B cell (primary cell): ENCODE measurements around the gene BATF2. TPM values are rescaled to one million over a fixed set of nuclear protein-coding genes. Genes with fewer than 3 reads are reported as not detected.
A peak's percentile ranks its signal among the peaks of the same experiment; 100 is the strongest.
"Not testable (repeated sequence)": the region's sequence is repeated elsewhere in the genome, so short reads cannot be mapped to it uniquely, and the experiment has no call there.

Source experiments
- ATAC-seq: fragments of 200-7000 bp; cut with Tn5 transposase; one replicate; pipeline ENCODE4 v1.10.0; 2021; ENCODE audit warnings: low read depth, mild to moderate bottlenecking, moderate number of reproducible peaks, moderate library complexity
- CTCF ChIA-PET: fragments of 350-600 bp; sonication (Branson Sonifier 250); formaldehyde crosslinking; loops from one replicate; lab custom pipeline; 2021; ENCODE audit warnings: antibody characterized with exemption, inconsistent platforms; lab: Charles Lee
- POLR2A ChIA-PET: fragments of 350-600 bp; sonication (Branson Sonifier 250); formaldehyde crosslinking; loops from one replicate; lab custom pipeline; 2021; ENCODE audit warnings: antibody characterized with exemption; lab: Charles Lee
- DNase-seq: peaks from one replicate; pipeline ENCODE4 v3.0.0; 2013
- H2AFZ ChIP-seq: 2 replicates; pipeline ENCODE4 v1.6.1; 2012; ENCODE audit warnings: mild to moderate bottlenecking, low read depth, low read length; ENCODE audit not compliant: insufficient read depth, poor library complexity, severe bottlenecking
- H3K27ac ChIP-seq, 2 donors: 1 replicate in 1 of 2; 2 replicates in 1 of 2; pipeline ENCODE4 v1.5.1; 2012 to 2013; ENCODE audit warnings: low read length in 2 of 2, mild to moderate bottlenecking in 2 of 2, moderate library complexity in 1 of 2
- H3K27me3 ChIP-seq, 4 experiments: fragments of 200-600 bp in 1 of 4; sonication (generic) in 1 of 4; replicated peaks in 1 of 4; 1 replicate in 2 of 4; 2 replicates in 2 of 4; pipeline versions ENCODE4 v1.6.1 to v1.7.0; 2013 to 2016; ENCODE audit warnings: low read length in 3 of 4, mild to moderate bottlenecking in 2 of 4, mixed read lengths in 1 of 4, moderate library complexity in 1 of 4; ENCODE audit not compliant: insufficient read depth in 4 of 4, control insufficient read depth in 3 of 4; ENCODE audit errors: control extremely low read depth in 1 of 4
- H3K36me3 ChIP-seq, 2 experiments: replicated peaks in 1 of 2; 1 replicate in 1 of 2; 2 replicates in 1 of 2; pipeline versions ENCODE4 v1.6.1 to v1.7.1; 2013; ENCODE audit warnings: low read length in 1 of 2; ENCODE audit not compliant: insufficient read depth in 2 of 2, control insufficient read depth in 1 of 2; ENCODE audit errors: control extremely low read depth in 1 of 2, extremely low read depth in 1 of 2
- H3K4me1 ChIP-seq, 2 donors: fragments of 200-600 bp in 1 of 2; sonication (generic) in 1 of 2; 1 replicate in 1 of 2; 2 replicates in 1 of 2; pipeline versions ENCODE4 v1.5.1 to v1.6.1; 2013 to 2017; ENCODE audit warnings: low read length in 2 of 2; ENCODE audit not compliant: control insufficient read depth in 2 of 2, insufficient read depth in 2 of 2
- H3K4me2 ChIP-seq: replicated peaks from 2 replicates; pipeline ENCODE3; 2012; ENCODE audit warnings: mild to moderate bottlenecking, low read depth, low read length; ENCODE audit not compliant: poor library complexity, severe bottlenecking
- H3K4me3 ChIP-seq, 5 experiments: fragments of 200-600 bp in 1 of 5; sonication (generic) in 1 of 5; 1 replicate in 3 of 5; 2 replicates in 2 of 5; pipeline versions ENCODE4 v1.5.1 to v1.7.0; 2011 to 2016; ENCODE audit warnings: low read length in 4 of 5, mild to moderate bottlenecking in 4 of 5, low read depth in 2 of 5, control low read depth in 1 of 5, moderate library complexity in 1 of 5; ENCODE audit not compliant: insufficient read depth in 1 of 5; ENCODE audit errors: control extremely low read depth in 1 of 5, extremely low read depth in 1 of 5
- H3K79me2 ChIP-seq: fragments of 200-600 bp; sonication (generic); one replicate; pipeline ENCODE4 v1.6.0; 2016; ENCODE audit warnings: low read length; ENCODE audit not compliant: control insufficient read depth, insufficient read depth
- H3K9ac ChIP-seq: fragments of 200-600 bp; sonication (generic); 2 replicates; pipeline ENCODE4 v1.6.1; 2017; ENCODE audit warnings: mild to moderate bottlenecking, low read length, moderate library complexity
- H3K9me3 ChIP-seq, 3 donors: one replicate each; pipeline versions ENCODE4 v1.6.1 to v1.7.1; 2013; ENCODE audit warnings: low read length in 2 of 3; ENCODE audit not compliant: control insufficient read depth in 2 of 3, insufficient read depth in 1 of 3; ENCODE audit errors: control extremely low read depth in 1 of 3
- H4K20me1 ChIP-seq: 2 replicates; pipeline ENCODE4 v1.6.0; 2012; ENCODE audit warnings: mild to moderate bottlenecking, low read length; ENCODE audit not compliant: insufficient read depth, control insufficient read depth, poor library complexity, severe bottlenecking
- H3K27ac Mint-ChIP-seq: one replicate; pipeline ENCODE4 v1.8.0; 2021; ENCODE audit warnings: mixed read lengths
- H3K27me3 Mint-ChIP-seq: one replicate; pipeline ENCODE4 v1.8.0; 2021; ENCODE audit warnings: mixed read lengths
- H3K4me1 Mint-ChIP-seq: one replicate; pipeline ENCODE4 v1.8.0; 2021; ENCODE audit warnings: mixed read lengths
- H3K4me3 Mint-ChIP-seq: one replicate; pipeline ENCODE4 v1.8.0; 2021; ENCODE audit warnings: mixed read lengths
- H3K9me3 Mint-ChIP-seq: one replicate; pipeline ENCODE4 v1.8.0; 2022; ENCODE audit warnings: mixed read lengths; ENCODE audit not compliant: insufficient read depth
- EZH2 ChIP-seq: IDR thresholded peaks from 2 replicates; pipeline ENCODE4 v1.6.1; 2012; ENCODE audit warnings: borderline replicate concordance, low read depth, mild to moderate bottlenecking, moderate library complexity, low read length; ENCODE audit not compliant: insufficient read depth, poor library complexity, severe bottlenecking
- WGBS: methylation state at CpG from one replicate; pipeline ENCODE4 v1.1.5; 2013; ENCODE audit warnings: missing lambda C conversion rate; ENCODE audit not compliant: insufficient coverage; 5-methylcytosine and 5-hydroxymethylcytosine counted together
- intact Hi-C: fragments of 100-400 bp; cut with micrococcal nuclease; formaldehyde crosslinking; loops from one replicate; pipeline ENCODE4 v1.10.0; 2022
- polyA plus RNA-seq: library from polyadenylated mRNA; depleted of rRNA; stranded (reverse); fragments of >200 nt; gene quantifications from 2 replicates; pipeline ENCODE4 v1.2.3, GENCODE V29; 2012
- total RNA-seq, 2 donors: library from RNA; stranded (reverse); fragments of 120-200 nt in 1 of 2; gene quantifications; 1 replicate in 1 of 2; 2 replicates in 1 of 2; pipeline versions ENCODE4 v1.2.3 to v1.2.4, GENCODE V29; 2013 to 2022
- TF ChIP-seq, protein P1 (sequence below): fragments of 200-600 bp; IDR thresholded peaks from one replicate; pipeline ENCODE4 v1.8.0; 2022; ENCODE audit warnings: antibody characterized with exemption, mild to moderate bottlenecking

The BATF2 gene
- total and polyA plus RNA-seq, 2 donors (not counting 1 experiment from before 2014, with no cell fraction given): 0.62 to 1.7 TPM

DNA sequence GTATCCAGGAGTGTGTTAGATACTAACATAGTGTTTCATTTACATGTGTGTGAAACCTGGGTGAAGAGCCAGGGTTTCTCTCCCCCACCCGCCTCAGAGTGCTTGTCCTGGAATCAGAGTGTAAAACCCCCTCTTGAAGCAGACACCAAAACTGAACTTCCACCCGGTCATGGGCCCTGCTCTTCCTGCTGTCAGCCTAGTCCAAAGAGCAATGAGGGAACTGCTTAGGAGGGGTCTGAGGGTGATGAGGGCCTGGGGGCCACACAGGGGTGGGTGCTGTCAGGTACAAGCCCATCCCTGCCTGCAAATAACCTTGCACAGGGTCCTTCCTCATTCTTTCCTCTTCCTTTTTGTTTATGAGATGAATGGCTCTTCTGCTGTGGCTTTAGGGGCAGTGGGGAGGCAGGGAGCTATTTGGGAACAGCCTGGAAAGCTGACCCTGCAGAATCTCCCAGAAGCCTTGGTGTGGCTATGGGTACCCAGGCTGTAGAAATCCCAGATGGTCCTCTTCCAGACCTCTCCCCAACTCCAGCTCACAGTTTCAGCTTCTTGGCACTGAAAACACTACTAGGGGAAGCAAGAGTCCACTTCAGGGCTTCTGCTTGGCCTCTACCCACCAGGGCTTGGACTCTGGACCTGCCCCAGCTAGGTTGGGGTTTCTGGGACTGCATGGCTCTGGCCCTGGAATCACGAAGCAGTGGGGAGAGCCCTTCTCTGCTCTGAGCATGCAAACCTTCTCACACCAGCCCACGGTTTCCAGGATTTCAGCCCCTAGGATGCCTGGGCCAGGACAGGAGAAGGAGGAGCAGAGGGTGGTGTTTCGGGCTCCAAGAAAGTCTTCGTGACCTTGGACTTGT, 8.5 kb downstream of the BATF2 start:
- whole genome bisulfite sequencing: 98% methylated on average over 4 of the region's 6 CpGs
- H2AFZ ChIP-seq: no peak overlapping the region

DNA sequence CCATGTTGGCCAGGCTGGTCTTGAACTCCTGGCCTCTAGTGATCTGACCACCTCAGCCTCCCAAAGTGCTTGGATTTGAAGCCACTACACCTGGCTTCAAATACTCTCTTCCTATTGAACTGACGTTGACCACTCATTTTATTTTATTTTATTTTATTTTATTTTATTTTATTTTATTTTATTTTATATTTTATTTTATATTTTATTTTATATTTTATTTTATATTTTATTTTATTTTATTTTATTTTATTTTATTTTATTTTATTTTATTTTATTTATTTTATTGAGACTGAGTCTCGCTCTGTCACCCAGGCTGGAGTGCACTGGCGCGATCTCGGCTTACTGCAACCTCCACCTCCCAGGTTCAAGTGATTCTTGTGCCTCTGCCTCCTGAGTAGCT, 13.4 kb downstream of the BATF2 start:
- POLR2A ChIA-PET: not testable (repeated sequence)
- no CpG with 5 or more reads among the region's 5 CpGs for WGBS

More for the DNA sequence above, 8.5 kb downstream of the BATF2 start:
- peak overlapping the region; percentile 76 for H3K27ac Mint-ChIP-seq
- no peak overlapping the region for H3K4me3 Mint-ChIP-seq
- peaks cover 52 to 65% of the 10 kb centered on the region in 2 donors for H3K4me1 ChIP-seq
- H3K9me3 ChIP-seq: peaks cover 0 to 4% (median 0%) of the 10 kb centered on the region in 3 donors
- TF ChIP-seq, protein P1, sequence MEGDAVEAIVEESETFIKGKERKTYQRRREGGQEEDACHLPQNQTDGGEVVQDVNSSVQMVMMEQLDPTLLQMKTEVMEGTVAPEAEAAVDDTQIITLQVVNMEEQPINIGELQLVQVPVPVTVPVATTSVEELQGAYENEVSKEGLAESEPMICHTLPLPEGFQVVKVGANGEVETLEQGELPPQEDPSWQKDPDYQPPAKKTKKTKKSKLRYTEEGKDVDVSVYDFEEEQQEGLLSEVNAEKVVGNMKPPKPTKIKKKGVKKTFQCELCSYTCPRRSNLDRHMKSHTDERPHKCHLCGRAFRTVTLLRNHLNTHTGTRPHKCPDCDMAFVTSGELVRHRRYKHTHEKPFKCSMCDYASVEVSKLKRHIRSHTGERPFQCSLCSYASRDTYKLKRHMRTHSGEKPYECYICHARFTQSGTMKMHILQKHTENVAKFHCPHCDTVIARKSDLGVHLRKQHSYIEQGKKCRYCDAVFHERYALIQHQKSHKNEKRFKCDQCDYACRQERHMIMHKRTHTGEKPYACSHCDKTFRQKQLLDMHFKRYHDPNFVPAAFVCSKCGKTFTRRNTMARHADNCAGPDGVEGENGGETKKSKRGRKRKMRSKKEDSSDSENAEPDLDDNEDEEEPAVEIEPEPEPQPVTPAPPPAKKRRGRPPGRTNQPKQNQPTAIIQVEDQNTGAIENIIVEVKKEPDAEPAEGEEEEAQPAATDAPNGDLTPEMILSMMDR: no peak
- no peak for TF ChIP-seq EZH2
- H3K79me2 ChIP-seq: no peaks in the 10 kb centered on the region
- CTCF ChIA-PET: interaction anchor here (1.2 kb wide), 1 partner anchor 9 kb away, joined by 5 read pairs; the partner anchor contains the start of gene BATF2
- no peak for DNase-seq
- no peaks in the 10 kb centered on the region for H4K20me1 ChIP-seq
- intact Hi-C loops: no loop called here
- H3K27ac ChIP-seq: no peak overlapping the region
- H3K36me3 ChIP-seq: no peaks in the 10 kb centered on the region
- H3K27me3 ChIP-seq: no peaks in the 10 kb centered on the region
- POLR2A ChIA-PET: interaction anchor here (0.5 kb wide), 1 partner anchor 185 kb away, joined by 4 read pairs; no protein-coding TSS in a partner anchor
- no peak overlapping the region for H3K9ac ChIP-seq
- no peaks in the 10 kb centered on the region for H3K27me3 Mint-ChIP-seq
- H3K9me3 Mint-ChIP-seq: no peaks in the 10 kb centered on the region
- H3K4me3 ChIP-seq: no peak overlapping the region
- H3K4me1 Mint-ChIP-seq: peaks cover 55% of the 10 kb centered on the region
- peak overlapping the region; percentile 4 for H3K4me2 ChIP-seq
- no peak for ATAC-seq

More for the DNA sequence above, 13.4 kb downstream of the BATF2 start:
- H3K9me3 Mint-ChIP-seq, H3K79me2 ChIP-seq, ATAC-seq, H3K27ac ChIP-seq, intact Hi-C loops, H3K9ac ChIP-seq, CTCF ChIA-PET, H3K27ac Mint-ChIP-seq, H3K4me3 ChIP-seq, H3K9me3 ChIP-seq, H3K4me2 ChIP-seq, H3K27me3 ChIP-seq, H3K27me3 Mint-ChIP-seq, H3K36me3 ChIP-seq, H2AFZ ChIP-seq, DNase-seq, H3K4me3 Mint-ChIP-seq, H4K20me1 ChIP-seq: not testable (repeated sequence)
- peaks cover 24% of the 10 kb centered on the region for H3K4me1 Mint-ChIP-seq
- peaks cover 22 to 32% of the 10 kb centered on the region in 2 donors for H3K4me1 ChIP-seq
